HEK293 (cell line): Measurements from ENCODE around the gene APLNR.

Source experiments
- ZFP37 ChIP-seq: fragments of 450-650 bp; formaldehyde crosslinking; IDR thresholded peaks from 2 replicates; pipeline ENCODE4 v1.5.1; 2016; ENCODE audit warnings: missing biosample characterization, missing genetic modification characterization
- ZNF174 ChIP-seq: fragments of 450-650 bp; formaldehyde crosslinking; IDR thresholded peaks from 2 replicates; pipeline ENCODE4 v1.5.0; 2017; ENCODE audit warnings: missing biosample characterization, mild to moderate bottlenecking, missing genetic modification characterization
- ZNF660 ChIP-seq: fragments of 450-650 bp; IDR thresholded peaks from 2 replicates; pipeline ENCODE4 v1.5.1; 2018; ENCODE audit warnings: missing biosample characterization, mild to moderate bottlenecking, missing genetic modification characterization
- TF ChIP-seq, protein P1 (sequence below): fragments of 450-650 bp; formaldehyde crosslinking; IDR thresholded peaks from 2 replicates; pipeline ENCODE4 v1.5.1; 2016; ENCODE audit warnings: missing biosample characterization, missing genetic modification characterization
- TF ChIP-seq, protein P2 (sequence below): fragments of 450-650 bp; formaldehyde crosslinking; IDR thresholded peaks from 2 replicates; pipeline ENCODE4 v1.5.1; 2016; ENCODE audit warnings: missing biosample characterization, missing genetic modification characterization
- TF ChIP-seq, protein P3 (sequence below): fragments of 450-650 bp; formaldehyde crosslinking; IDR thresholded peaks from 2 replicates; pipeline ENCODE4 v1.5.1; 2016; ENCODE audit warnings: missing biosample characterization, missing genetic modification characterization

DNA sequence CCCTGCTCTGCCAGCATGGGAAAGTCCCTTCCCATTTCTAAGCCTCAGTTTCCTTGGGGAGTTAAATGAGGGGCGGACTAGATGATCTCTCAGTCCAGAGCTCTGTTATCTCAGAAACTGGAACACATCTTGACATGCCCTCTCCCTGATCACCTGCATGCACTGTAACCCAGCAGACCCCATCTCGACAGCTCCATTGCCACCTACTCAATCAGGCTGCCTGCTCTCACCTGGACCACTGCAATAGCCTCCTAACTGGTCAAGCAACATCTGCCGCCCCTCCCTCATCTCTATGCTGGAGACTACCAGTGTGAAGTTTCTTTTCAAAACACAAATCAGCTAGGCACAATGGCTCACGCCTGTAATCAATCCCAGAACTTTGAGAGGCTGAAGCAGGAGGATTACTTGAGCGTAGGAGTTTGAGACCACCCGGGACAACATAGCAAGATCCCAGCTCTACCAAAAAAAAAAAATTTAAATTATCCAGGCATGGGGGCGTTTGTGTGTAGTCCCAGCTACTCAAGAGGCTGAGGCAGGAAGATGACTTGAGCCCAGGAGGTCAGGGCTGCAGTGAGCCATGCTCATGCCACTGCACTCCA, 33.1 kb downstream of the APLNR start:
- TF ChIP-seq, protein P1, sequence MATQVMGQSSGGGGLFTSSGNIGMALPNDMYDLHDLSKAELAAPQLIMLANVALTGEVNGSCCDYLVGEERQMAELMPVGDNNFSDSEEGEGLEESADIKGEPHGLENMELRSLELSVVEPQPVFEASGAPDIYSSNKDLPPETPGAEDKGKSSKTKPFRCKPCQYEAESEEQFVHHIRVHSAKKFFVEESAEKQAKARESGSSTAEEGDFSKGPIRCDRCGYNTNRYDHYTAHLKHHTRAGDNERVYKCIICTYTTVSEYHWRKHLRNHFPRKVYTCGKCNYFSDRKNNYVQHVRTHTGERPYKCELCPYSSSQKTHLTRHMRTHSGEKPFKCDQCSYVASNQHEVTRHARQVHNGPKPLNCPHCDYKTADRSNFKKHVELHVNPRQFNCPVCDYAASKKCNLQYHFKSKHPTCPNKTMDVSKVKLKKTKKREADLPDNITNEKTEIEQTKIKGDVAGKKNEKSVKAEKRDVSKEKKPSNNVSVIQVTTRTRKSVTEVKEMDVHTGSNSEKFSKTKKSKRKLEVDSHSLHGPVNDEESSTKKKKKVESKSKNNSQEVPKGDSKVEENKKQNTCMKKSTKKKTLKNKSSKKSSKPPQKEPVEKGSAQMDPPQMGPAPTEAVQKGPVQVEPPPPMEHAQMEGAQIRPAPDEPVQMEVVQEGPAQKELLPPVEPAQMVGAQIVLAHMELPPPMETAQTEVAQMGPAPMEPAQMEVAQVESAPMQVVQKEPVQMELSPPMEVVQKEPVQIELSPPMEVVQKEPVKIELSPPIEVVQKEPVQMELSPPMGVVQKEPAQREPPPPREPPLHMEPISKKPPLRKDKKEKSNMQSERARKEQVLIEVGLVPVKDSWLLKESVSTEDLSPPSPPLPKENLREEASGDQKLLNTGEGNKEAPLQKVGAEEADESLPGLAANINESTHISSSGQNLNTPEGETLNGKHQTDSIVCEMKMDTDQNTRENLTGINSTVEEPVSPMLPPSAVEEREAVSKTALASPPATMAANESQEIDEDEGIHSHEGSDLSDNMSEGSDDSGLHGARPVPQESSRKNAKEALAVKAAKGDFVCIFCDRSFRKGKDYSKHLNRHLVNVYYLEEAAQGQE (tag by site-specific recombination) = no peak
- TF ChIP-seq, protein P2, sequence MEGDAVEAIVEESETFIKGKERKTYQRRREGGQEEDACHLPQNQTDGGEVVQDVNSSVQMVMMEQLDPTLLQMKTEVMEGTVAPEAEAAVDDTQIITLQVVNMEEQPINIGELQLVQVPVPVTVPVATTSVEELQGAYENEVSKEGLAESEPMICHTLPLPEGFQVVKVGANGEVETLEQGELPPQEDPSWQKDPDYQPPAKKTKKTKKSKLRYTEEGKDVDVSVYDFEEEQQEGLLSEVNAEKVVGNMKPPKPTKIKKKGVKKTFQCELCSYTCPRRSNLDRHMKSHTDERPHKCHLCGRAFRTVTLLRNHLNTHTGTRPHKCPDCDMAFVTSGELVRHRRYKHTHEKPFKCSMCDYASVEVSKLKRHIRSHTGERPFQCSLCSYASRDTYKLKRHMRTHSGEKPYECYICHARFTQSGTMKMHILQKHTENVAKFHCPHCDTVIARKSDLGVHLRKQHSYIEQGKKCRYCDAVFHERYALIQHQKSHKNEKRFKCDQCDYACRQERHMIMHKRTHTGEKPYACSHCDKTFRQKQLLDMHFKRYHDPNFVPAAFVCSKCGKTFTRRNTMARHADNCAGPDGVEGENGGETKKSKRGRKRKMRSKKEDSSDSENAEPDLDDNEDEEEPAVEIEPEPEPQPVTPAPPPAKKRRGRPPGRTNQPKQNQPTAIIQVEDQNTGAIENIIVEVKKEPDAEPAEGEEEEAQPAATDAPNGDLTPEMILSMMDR (tag by site-specific recombination) = no peak
- TF ChIP-seq ZNF174 (tag by site-specific recombination) = no peak
- no peak for TF ChIP-seq ZFP37 (tag by site-specific recombination)
- TF ChIP-seq ZNF660 (tag by site-specific recombination) = no peak
- TF ChIP-seq, protein P3, sequence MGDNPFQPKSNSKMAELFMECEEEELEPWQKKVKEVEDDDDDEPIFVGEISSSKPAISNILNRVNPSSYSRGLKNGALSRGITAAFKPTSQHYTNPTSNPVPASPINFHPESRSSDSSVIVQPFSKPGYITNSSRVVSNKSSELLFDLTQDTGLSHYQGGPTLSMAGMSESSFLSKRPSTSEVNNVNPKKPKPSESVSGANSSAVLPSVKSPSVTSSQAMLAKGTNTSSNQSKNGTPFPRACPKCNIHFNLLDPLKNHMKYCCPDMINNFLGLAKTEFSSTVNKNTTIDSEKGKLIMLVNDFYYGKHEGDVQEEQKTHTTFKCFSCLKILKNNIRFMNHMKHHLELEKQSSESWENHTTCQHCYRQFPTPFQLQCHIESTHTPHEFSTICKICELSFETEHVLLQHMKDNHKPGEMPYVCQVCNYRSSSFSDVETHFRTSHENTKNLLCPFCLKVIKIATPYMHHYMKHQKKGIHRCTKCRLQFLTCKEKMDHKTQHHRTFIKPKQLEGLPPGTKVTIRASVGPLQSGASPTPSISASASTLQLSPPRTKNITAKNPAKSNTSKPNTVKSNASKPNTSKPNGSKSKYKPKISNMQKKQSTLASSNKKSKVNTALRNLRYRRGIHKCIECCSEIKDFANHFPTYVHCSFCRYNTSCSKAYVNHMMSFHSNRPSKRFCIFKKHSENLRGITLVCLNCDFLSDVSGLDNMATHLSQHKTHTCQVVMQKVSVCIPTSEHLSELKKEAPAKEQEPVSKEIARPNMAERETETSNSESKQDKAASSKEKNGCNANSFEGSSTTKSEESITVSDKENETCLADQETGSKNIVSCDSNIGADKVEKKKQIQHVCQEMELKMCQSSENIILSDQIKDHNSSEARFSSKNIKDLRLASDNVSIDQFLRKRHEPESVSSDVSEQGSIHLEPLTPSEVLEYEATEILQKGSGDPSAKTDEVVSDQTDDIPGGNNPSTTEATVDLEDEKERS (tag by site-specific recombination) = no peak
